ENCODE data around the gene SCIMP. TPM values are rescaled to one million over a fixed set of nuclear protein-coding genes. Genes with fewer than 3 reads are reported as not detected.

SCIMP gene
- total RNA-seq, 1 experiment from 2014 or later, result not detected

GRCh38 chr17:5210614-5211252 lies 23.9 kb downstream of the SCIMP start:
- H2AFZ ChIP-seq, result no peak overlapping the region
- H3F3A ChIP-seq (ENCODE audit: insufficient read depth, low read depth), result no peaks in the 10 kb centered on the region
- H3K79me2 ChIP-seq (ENCODE audit: low read depth), result no peaks in the 10 kb centered on the region
- no peak overlapping the region for H3K4me2 ChIP-seq
- H4K20me1 ChIP-seq (ENCODE audit: insufficient read depth), result no peaks in the 10 kb centered on the region
- no peak overlapping the region for H3K4me3 ChIP-seq
- no peak for DNase-seq
- no peaks in the 10 kb centered on the region for H3K4me1 ChIP-seq (replicated peaks; ENCODE audit: insufficient read depth)
- no peaks in the 10 kb centered on the region for H3K9me2 ChIP-seq (ENCODE audit: insufficient read depth)
- ChIA-PET POLR2A (ENCODE audit: unreplicated experiment) (no interaction called here), CTCF (interaction anchor here (0.6 kb wide), 1 partner anchor 1747 kb away, joined by 7 read pairs; no protein-coding TSS in a partner anchor)
- intact Hi-C loops (cut with micrococcal nuclease; ENCODE audit: unreplicated experiment), result no loop called here
- H3K27me3 ChIP-seq (ENCODE audit: insufficient read depth, low read depth), result no peaks in the 10 kb centered on the region
- H3K9me3 ChIP-seq (ENCODE audit: insufficient read depth, low read depth), result no peaks in the 10 kb centered on the region
- H3K27ac ChIP-seq, result no peak overlapping the region
- BruUV-seq (replicated peaks), result no TSS peak
- H3K36me3 ChIP-seq (ENCODE audit: low read depth), result no peaks in the 10 kb centered on the region
- TF ChIP-seq CTCF (conservative IDR thresholded peaks at IDR 0.05), result no peak
- no peak for TF ChIP-seq EZH2 (IDR thresholded peaks at IDR 0.05; ENCODE audit: low read depth)

DNA sequence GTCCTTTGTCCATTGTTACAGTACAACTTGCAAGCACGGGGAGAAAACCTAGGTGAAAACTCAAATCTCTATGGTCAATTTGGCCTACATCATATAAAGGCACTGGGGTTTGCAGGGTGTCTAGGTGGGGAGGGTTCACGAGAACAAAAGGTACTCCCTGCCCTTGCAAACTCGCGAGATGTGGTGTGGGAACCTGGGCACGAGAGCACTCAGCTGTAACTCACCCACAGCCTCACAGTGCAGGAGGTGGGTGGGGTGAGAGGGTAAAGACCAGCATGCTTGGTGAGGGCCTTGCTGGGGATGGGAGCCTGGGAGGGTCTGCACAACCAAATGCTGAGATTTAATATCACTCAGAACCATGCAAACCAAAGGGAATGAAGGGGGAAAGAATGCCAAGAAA lies 24.6 kb downstream of the SCIMP start:
- POLR2A ChIA-PET (ENCODE audit: unreplicated experiment), result no interaction called here
- CTCF ChIA-PET, result interaction anchor here (0.6 kb wide), 1 partner anchor 1747 kb away, joined by 7 read pairs; no protein-coding TSS in a partner anchor
- Histone ChIP-seq H3F3A (ENCODE audit: insufficient read depth, low read depth) (no peaks in the 10 kb centered on the region), H2AFZ (no peak overlapping the region), H3K4me3 (no peak overlapping the region), H4K20me1 (ENCODE audit: insufficient read depth) (no peaks in the 10 kb centered on the region), H3K4me1 (replicated peaks; ENCODE audit: insufficient read depth) (no peaks in the 10 kb centered on the region), H3K79me2 (ENCODE audit: low read depth) (no peaks in the 10 kb centered on the region), H3K4me2 (no peak overlapping the region), H3K9me3 (ENCODE audit: insufficient read depth, low read depth) (no peaks in the 10 kb centered on the region), H3K27me3 (ENCODE audit: insufficient read depth, low read depth) (no peaks in the 10 kb centered on the region), H3K27ac (no peak overlapping the region), H3K9me2 (ENCODE audit: insufficient read depth) (no peaks in the 10 kb centered on the region), H3K36me3 (ENCODE audit: low read depth) (no peaks in the 10 kb centered on the region)
- TF ChIP-seq EZH2 (IDR thresholded peaks at IDR 0.05; ENCODE audit: low read depth), result no peak
- TF ChIP-seq CTCF (conservative IDR thresholded peaks at IDR 0.05), result no peak
- no TSS peak for BruUV-seq (replicated peaks)
- intact Hi-C loops (cut with micrococcal nuclease; ENCODE audit: unreplicated experiment), result no loop called here
- DNase-seq, result no peak

DNA sequence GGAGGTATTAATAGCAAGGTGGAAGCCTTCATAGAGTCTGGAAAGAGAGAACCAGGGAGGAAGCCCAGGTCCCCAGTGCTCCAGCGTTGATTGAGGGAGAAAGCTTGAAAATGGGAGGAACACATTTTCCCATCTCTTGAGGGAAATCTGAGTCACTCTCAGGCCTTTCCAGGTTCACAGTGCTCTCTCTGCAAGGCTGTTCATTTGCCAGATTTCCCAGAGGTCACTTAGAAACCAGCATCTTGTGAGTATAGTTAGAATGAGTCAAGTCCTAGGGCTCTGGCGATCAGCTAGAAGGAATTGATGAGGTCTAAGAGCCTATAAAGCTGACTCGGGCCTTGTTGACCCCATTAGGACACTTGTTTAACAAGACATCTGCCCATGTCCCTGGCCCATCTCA lies 25.3 kb downstream of the SCIMP start:
- Histone ChIP-seq H3K9me3 (ENCODE audit: insufficient read depth, low read depth) (no peaks in the 10 kb centered on the region), H3K79me2 (ENCODE audit: low read depth) (no peaks in the 10 kb centered on the region), H3K4me1 (replicated peaks; ENCODE audit: insufficient read depth) (no peaks in the 10 kb centered on the region), H3K4me3 (no peak overlapping the region), H3K27ac (no peak overlapping the region), H3K9me2 (ENCODE audit: insufficient read depth) (no peaks in the 10 kb centered on the region), H2AFZ (no peak overlapping the region), H3K36me3 (ENCODE audit: low read depth) (no peaks in the 10 kb centered on the region), H3K4me2 (no peak overlapping the region), H3K27me3 (ENCODE audit: insufficient read depth, low read depth) (no peaks in the 10 kb centered on the region), H4K20me1 (ENCODE audit: insufficient read depth) (no peaks in the 10 kb centered on the region), H3F3A (ENCODE audit: insufficient read depth, low read depth) (no peaks in the 10 kb centered on the region)
- intact Hi-C loops (cut with micrococcal nuclease; ENCODE audit: unreplicated experiment), result no loop called here
- TF ChIP-seq CTCF (conservative IDR thresholded peaks at IDR 0.05) (no peak), EZH2 (IDR thresholded peaks at IDR 0.05; ENCODE audit: low read depth) (no peak)
- POLR2A ChIA-PET (ENCODE audit: unreplicated experiment), result no interaction called here
- BruUV-seq (replicated peaks), result no TSS peak
- no peak for DNase-seq
- CTCF ChIA-PET, result no interaction called here
